Esophagus muscularis mucosa (tissue), 4 donors: ENCODE results near the gene IGFLR1.

Experiments
- EP300 ChIP-seq: sonication (generic); formaldehyde crosslinking; IDR thresholded peaks from one replicate; pipeline ENCODE4 v1.6.1; 2017; ENCODE audit warnings: antibody characterized with exemption
- POLR2A ChIP-seq: fragments of 450-650 bp; IDR thresholded peaks from one replicate; pipeline ENCODE4 v1.6.1; 2017; ENCODE audit warnings: antibody characterized with exemption, moderate library complexity, mild to moderate bottlenecking, low read depth
- TF ChIP-seq, protein P1 (sequence below), 3 experiments: fragments of 200-600 bp in 2 of 3; fragments of 450-650 bp in 1 of 3; sonication (generic) in 2 of 3; IDR thresholded peaks; one replicate each; pipeline ENCODE4 v1.5.1; 2017 to 2019; ENCODE audit warnings: antibody characterized with exemption in 3 of 3, mild to moderate bottlenecking in 2 of 3, moderate library complexity in 1 of 3

DNA sequence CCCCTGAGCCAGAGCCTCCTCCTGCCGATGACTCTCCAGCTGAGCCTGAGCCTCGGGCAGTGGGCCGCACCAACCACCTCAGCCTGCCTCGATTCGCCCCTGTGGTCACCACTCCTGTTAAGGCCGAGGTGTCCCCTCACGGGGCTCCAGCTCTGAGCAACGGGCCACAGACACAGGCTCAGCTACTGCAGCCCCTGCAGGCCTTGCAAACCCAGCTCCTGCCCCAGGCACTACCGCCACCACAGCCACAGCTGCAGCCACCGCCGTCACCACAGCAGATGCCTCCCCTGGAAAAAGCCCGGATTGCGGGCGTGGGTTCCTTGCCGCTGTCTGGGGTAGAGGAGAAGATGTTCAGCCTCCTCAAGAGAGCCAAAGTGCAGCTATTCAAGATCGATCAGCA, 20.9 kb downstream of the IGFLR1 start:
- TF ChIP-seq, protein P1, sequence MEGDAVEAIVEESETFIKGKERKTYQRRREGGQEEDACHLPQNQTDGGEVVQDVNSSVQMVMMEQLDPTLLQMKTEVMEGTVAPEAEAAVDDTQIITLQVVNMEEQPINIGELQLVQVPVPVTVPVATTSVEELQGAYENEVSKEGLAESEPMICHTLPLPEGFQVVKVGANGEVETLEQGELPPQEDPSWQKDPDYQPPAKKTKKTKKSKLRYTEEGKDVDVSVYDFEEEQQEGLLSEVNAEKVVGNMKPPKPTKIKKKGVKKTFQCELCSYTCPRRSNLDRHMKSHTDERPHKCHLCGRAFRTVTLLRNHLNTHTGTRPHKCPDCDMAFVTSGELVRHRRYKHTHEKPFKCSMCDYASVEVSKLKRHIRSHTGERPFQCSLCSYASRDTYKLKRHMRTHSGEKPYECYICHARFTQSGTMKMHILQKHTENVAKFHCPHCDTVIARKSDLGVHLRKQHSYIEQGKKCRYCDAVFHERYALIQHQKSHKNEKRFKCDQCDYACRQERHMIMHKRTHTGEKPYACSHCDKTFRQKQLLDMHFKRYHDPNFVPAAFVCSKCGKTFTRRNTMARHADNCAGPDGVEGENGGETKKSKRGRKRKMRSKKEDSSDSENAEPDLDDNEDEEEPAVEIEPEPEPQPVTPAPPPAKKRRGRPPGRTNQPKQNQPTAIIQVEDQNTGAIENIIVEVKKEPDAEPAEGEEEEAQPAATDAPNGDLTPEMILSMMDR (IDR thresholded peaks at IDR 0.05): no peak
- TF ChIP-seq POLR2A (no peak), EP300 (no peak)
